Body of pancreas (tissue), 4 donors: ENCODE data around the gene CEP135. TPM values are rescaled to one million over a fixed set of nuclear protein-coding genes. Genes with fewer than 3 reads are reported as not detected.

ENCODE experiments used
- ATAC-seq: fragments of 150-250 bp; one replicate; pipeline ENCODE4 v1.9.1; 2016
- DNase-seq, 4 donors: peaks; one replicate each; pipeline ENCODE4 v3.0.0-alpha.2; 2019
- H3K27ac ChIP-seq, 4 donors: fragments of 200-600 bp; sonication (generic); 1 replicate in 3 of 4; 2 replicates in 1 of 4; pipeline versions ENCODE4 v1.5.1 to v1.6.1; 2016 to 2019; ENCODE audit warnings: mild to moderate bottlenecking in 1 of 4, mixed read lengths in 1 of 4, moderate library complexity in 1 of 4
- H3K27me3 ChIP-seq, 2 donors: fragments of 200-600 bp; sonication (generic); one replicate each; pipeline ENCODE4 v1.6.0; 2016; ENCODE audit warnings: mild to moderate bottlenecking in 1 of 2
- H3K36me3 ChIP-seq, 2 donors: fragments of 200-600 bp; sonication (generic); replicated peaks in 1 of 2; 2 replicates each; pipeline ENCODE4 v1.5.1; 2016; ENCODE audit warnings: low read depth in 2 of 2; ENCODE audit not compliant: insufficient read depth in 1 of 2
- H3K4me1 ChIP-seq: fragments of 200-600 bp; sonication (generic); one replicate; pipeline ENCODE4 v1.6.0; 2016
- H3K4me3 ChIP-seq, 2 donors: fragments of 200-600 bp; sonication (generic); 1 replicate in 1 of 2; 2 replicates in 1 of 2; pipeline ENCODE4 v1.5.1; 2016 to 2019
- H3K9me3 ChIP-seq, 3 donors: fragments of 200-600 bp; sonication (generic); 1 replicate in 2 of 3; 2 replicates in 1 of 3; pipeline ENCODE4 v1.5.1; 2016
- CTCF ChIP-seq, 7 experiments: fragments of 450-650 bp in 4 of 7; fragments of 200-600 bp in 3 of 7; sonication (generic) in 3 of 7; IDR thresholded peaks; one replicate each; pipeline ENCODE4 v1.5.1; 2016 to 2019; ENCODE audit warnings: antibody characterized with exemption in 7 of 7
- POLR2A ChIP-seq, 3 donors: fragments of 450-650 bp; IDR thresholded peaks; one replicate each; pipeline ENCODE4 v1.6.1; 2016; ENCODE audit warnings: antibody characterized with exemption in 3 of 3, mild to moderate bottlenecking in 2 of 3
- WGBS, 2 donors: methylation state at CpG; one replicate each; pipeline ENCODE4 v1.1.5; 2017; 5-methylcytosine and 5-hydroxymethylcytosine counted together
- intact Hi-C: fragments of 100-400 bp; cut with DNase I; formaldehyde crosslinking; loops from one replicate; pipeline ENCODE4 v1.15.1; 2023
- total RNA-seq, 2 donors: library from RNA; depleted of rRNA; stranded (reverse); fragments of >200 nt; gene quantifications; one replicate each; pipeline ENCODE4 v1.1.0, GENCODE V29; 2016

The CEP135 gene
- total RNA-seq, 2 donors from 2014 or later, result 7.5 to 8.9 TPM

GRCh38 chr4:55989766-55990165 is 41.0 kb downstream of the CEP135 start:
- intact Hi-C loops, result no loop called here
- DNase-seq, result no peak

GRCh38 chr4:55993994-55994663 is 45.4 kb downstream of the CEP135 start:
- H3K9me3 ChIP-seq, result no peaks in the 10 kb centered on the region
- H3K4me1 ChIP-seq, result no peaks in the 10 kb centered on the region
- H3K36me3 ChIP-seq, result no peaks in the 10 kb centered on the region
- intact Hi-C loops, result no loop called here
- WGBS, 2 donors, result 89 to 90% methylated on average over 3 of the region's 3 CpGs
- no peaks in the 10 kb centered on the region for H3K27me3 ChIP-seq
- H3K4me3 ChIP-seq, result no peak overlapping the region
- no peak for ATAC-seq
- DNase-seq, result no peak
- no peak overlapping the region for H3K27ac ChIP-seq
- no peak for TF ChIP-seq POLR2A (IDR thresholded peaks at IDR 0.05)
- no peak for TF ChIP-seq CTCF (IDR thresholded peaks at IDR 0.05)

More at GRCh38 chr4:55989766-55990165, 41.0 kb downstream of the CEP135 start:
- Histone ChIP-seq H3K36me3 (peaks cover 0 to 2% of the 10 kb centered on the region in 2 donors), H3K27me3 (no peaks in the 10 kb centered on the region), H3K4me3 (no peak overlapping the region), H3K27ac (no peak overlapping the region), H3K4me1 (no peaks in the 10 kb centered on the region), H3K9me3 (no peaks in the 10 kb centered on the region)
- no peak for ATAC-seq
- no peak for TF ChIP-seq CTCF (IDR thresholded peaks at IDR 0.05)
- no peak for TF ChIP-seq POLR2A (IDR thresholded peaks at IDR 0.05)

- DNase-seq (no peak), ATAC-seq (no peak)
- no peak for TF ChIP-seq CTCF (IDR thresholded peaks at IDR 0.05)
- no peak for TF ChIP-seq POLR2A (IDR thresholded peaks at IDR 0.05)
- peaks cover 0 to 2% of the 10 kb centered on the region in 2 donors for H3K36me3 ChIP-seq
- no peaks in the 10 kb centered on the region for H3K27me3 ChIP-seq
- H3K9me3 ChIP-seq, result no peaks in the 10 kb centered on the region
- no peak overlapping the region for H3K4me3 ChIP-seq
- WGBS, 2 donors, result 93 to 95% methylated on average over 2 of the region's 2 CpGs
- H3K4me1 ChIP-seq, result no peaks in the 10 kb centered on the region
- no peak overlapping the region for H3K27ac ChIP-seq
- intact Hi-C loops, result no loop called here
Observed at GRCh38 chr4:55996646-55997045, 47.9 kb downstream of the CEP135 start.

GRCh38 chr4:56003606-56004005 is 54.9 kb downstream of the CEP135 start:
- intact Hi-C loops, result no loop called here
- DNase-seq (no peak), ATAC-seq (no peak)
- H3K27me3 ChIP-seq, result no peaks in the 10 kb centered on the region
- no peak overlapping the region for H3K4me3 ChIP-seq
- H3K27ac ChIP-seq, result no peak overlapping the region
- 97 to 98% methylated on average over 3 of the region's 3 CpGs for WGBS, 2 donors
- no peaks in the 10 kb centered on the region for H3K4me1 ChIP-seq
- no peaks in the 10 kb centered on the region for H3K9me3 ChIP-seq
- H3K36me3 ChIP-seq, result peaks cover 0 to 2% of the 10 kb centered on the region in 2 donors
- TF ChIP-seq CTCF (IDR thresholded peaks at IDR 0.05), result no peak
- no peak for TF ChIP-seq POLR2A (IDR thresholded peaks at IDR 0.05)

GRCh38 chr4:56004235-56004634 is 55.5 kb downstream of the CEP135 start:
- Histone ChIP-seq H3K9me3 (no peaks in the 10 kb centered on the region), H3K4me1 (no peaks in the 10 kb centered on the region), H3K4me3 (no peak overlapping the region), H3K27me3 (no peaks in the 10 kb centered on the region), H3K27ac (no peak overlapping the region), H3K36me3 (peaks cover 0 to 2% of the 10 kb centered on the region in 2 donors)
- ATAC-seq, result no peak
- 34 to 55% methylated on average over 2 of the region's 2 CpGs for WGBS, 2 donors
- intact Hi-C loops, result no loop called here
- TF ChIP-seq POLR2A (IDR thresholded peaks at IDR 0.05) (no peak), CTCF (IDR thresholded peaks at IDR 0.05) (no peak)
- DNase-seq, result no peak
